ENCODE results near the gene GDI1.

DNA sequence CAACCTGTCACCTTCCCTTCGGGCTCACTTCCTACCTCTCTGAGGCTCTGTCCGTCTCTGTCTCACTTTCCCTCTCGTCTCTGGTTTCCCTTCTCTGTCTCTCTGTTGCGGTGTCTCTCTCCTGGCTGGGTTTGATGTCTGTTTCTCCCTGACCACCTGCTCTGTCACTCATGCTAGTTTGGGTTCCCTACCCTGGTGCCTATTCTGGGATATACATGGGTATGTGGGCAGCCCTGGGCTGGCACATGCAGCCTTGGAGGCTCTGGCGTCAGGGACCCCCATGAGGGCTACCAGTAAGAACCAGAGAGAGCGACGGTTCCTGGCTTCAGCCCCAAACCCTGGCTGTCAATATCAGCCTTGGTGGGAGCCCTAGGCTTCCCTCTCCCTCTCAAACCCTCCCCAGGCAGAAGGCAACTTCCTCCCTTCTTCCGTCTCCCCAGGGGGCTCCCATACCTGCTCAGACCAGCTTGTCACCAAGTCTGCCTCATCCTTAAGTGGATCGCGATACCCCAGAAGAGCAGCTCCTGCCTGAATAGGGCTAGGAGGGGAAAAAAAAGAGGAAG is 28.2 kb upstream of the GDI1 start:
- TF ChIP-seq, protein P1, sequence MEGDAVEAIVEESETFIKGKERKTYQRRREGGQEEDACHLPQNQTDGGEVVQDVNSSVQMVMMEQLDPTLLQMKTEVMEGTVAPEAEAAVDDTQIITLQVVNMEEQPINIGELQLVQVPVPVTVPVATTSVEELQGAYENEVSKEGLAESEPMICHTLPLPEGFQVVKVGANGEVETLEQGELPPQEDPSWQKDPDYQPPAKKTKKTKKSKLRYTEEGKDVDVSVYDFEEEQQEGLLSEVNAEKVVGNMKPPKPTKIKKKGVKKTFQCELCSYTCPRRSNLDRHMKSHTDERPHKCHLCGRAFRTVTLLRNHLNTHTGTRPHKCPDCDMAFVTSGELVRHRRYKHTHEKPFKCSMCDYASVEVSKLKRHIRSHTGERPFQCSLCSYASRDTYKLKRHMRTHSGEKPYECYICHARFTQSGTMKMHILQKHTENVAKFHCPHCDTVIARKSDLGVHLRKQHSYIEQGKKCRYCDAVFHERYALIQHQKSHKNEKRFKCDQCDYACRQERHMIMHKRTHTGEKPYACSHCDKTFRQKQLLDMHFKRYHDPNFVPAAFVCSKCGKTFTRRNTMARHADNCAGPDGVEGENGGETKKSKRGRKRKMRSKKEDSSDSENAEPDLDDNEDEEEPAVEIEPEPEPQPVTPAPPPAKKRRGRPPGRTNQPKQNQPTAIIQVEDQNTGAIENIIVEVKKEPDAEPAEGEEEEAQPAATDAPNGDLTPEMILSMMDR (conservative IDR thresholded peaks at IDR 0.05; ENCODE audit: low read depth, low read length): no peak
- 0 out of 2 replicates have a peak, but pooled peaks have one; percentile 6 for TF ChIP-seq POLR2A (IDR thresholded peaks at IDR 0.05; ENCODE audit: low read depth, low read length)
- TF ChIP-seq BHLHE40 (IDR thresholded peaks at IDR 0.05; ENCODE audit: low read depth, low read length): no peak
- TF ChIP-seq, protein P2, sequence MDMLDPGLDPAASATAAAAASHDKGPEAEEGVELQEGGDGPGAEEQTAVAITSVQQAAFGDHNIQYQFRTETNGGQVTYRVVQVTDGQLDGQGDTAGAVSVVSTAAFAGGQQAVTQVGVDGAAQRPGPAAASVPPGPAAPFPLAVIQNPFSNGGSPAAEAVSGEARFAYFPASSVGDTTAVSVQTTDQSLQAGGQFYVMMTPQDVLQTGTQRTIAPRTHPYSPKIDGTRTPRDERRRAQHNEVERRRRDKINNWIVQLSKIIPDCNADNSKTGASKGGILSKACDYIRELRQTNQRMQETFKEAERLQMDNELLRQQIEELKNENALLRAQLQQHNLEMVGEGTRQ (IDR thresholded peaks at IDR 0.05; ENCODE audit: low read depth, low read length): no peak
- no peak for TF ChIP-seq CEBPB (IDR thresholded peaks at IDR 0.05; ENCODE audit: low read depth, low read length)
- no peak for TF ChIP-seq CHD1 (IDR thresholded peaks at IDR 0.05; ENCODE audit: low read depth, low read length)
- TF ChIP-seq RAD21 (IDR thresholded peaks at IDR 0.05; ENCODE audit: low read length): no peak
- no peak for TF ChIP-seq FOS (IDR thresholded peaks at IDR 0.05; ENCODE audit: low read depth, low read length)
- TF ChIP-seq NFE2L2 (IDR thresholded peaks at IDR 0.05; ENCODE audit: low read depth, low read length): no peak
